ENCODE results near the gene MUC2. TPM values are rescaled to one million over a fixed set of nuclear protein-coding genes. Genes with fewer than 3 reads are reported as not detected.

MUC2 gene
- total RNA-seq, 4 donors from 2014 or later, result 0.04 TPM; not detected in 3

- TF ChIP-seq CTCF (IDR thresholded peaks at IDR 0.05) (no peak), POLR2A (IDR thresholded peaks at IDR 0.05) (no peak)
- 72 to 73% methylated on average over 2 to 6 of the region's 14 CpGs for WGBS, 2 donors
- Histone ChIP-seq H3K4me1 (peaks cover 0 to 21% (median 3%) of the 10 kb centered on the region in 3 donors), H3K36me3 (no peaks in the 10 kb centered on the region), H3K27ac (no peak overlapping the region), H3K4me3 (no peak overlapping the region), H3K9me3 (no peaks in the 10 kb centered on the region), H3K27me3 (peaks cover 0 to 42% (median 0%) of the 10 kb centered on the region in 4 donors)
- DNase-seq, result no peak
- intact Hi-C loops (cut with DNase I), result no loop called here
These were observed 7.7 kb downstream of the MUC2 start for GRCh38 chr11:1082346-1082727.

- WGBS, 2 donors, result 70% methylated on average over 2 of the region's 33 CpGs; no CpG with 5 or more reads in 1 of the 2 donors
- Histone ChIP-seq H3K4me3 (no peak overlapping the region), H3K4me1 (peaks cover 0 to 21% (median 3%) of the 10 kb centered on the region in 3 donors), H3K27me3 (peaks cover 0 to 39% (median 0%) of the 10 kb centered on the region in 4 donors), H3K36me3 (no peaks in the 10 kb centered on the region), H3K9me3 (no peaks in the 10 kb centered on the region), H3K27ac (no peak overlapping the region)
- intact Hi-C loops (cut with DNase I), result no loop called here
- DNase-seq, result no peak
- TF ChIP-seq POLR2A (IDR thresholded peaks at IDR 0.05) (no peak), CTCF (IDR thresholded peaks at IDR 0.05) (no peak)
These were observed 8.3 kb downstream of the MUC2 start for GRCh38 chr11:1082728-1083620.

DNA sequence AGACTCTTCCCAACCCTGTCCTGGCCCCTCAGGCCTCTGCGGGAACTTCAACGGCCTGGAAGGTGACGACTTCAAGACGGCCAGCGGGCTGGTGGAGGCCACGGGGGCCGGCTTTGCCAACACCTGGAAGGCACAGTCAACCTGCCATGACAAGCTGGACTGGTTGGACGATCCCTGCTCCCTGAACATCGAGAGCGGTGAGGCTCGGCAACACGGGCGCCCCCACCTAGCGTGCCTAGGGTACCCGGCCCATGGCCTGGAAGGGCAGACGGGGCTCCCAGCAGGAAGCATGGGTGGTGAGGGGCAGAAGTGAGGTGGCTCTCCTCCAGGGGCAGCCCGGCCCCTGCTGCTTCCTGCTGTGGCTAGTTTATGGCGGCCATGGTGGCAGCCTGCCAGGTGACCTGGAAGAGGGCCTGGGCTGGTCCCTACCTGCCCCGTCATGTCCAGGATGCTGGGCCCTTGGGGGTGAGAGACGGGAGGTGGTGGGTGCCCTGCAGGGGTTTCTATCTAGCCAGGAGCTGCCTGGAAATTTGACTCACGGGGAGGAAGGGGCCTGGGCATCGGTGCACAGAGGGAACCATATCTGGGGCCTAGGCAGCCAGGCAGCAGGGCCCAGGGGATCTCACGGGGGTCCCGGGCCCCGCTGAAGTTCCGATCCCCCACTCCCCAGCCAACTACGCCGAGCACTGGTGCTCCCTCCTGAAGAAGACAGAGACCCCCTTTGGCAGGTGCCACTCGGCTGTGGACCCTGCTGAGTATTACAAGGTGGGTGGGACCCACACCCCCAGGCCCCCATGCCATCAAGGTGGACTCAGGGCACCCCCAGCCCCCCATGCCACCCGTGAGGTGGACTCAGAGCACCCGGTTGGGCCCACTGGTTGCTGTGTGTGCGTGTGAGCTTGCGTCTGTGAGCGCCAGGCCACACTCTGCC is 9.2 kb downstream of the MUC2 start:
- H3K27me3 ChIP-seq, result peaks cover 0 to 39% (median 0%) of the 10 kb centered on the region in 4 donors
- no peaks in the 10 kb centered on the region for H3K9me3 ChIP-seq
- WGBS, 2 donors, result 38 to 86% methylated on average over 7 to 14 of the region's 34 CpGs
- H3K27ac ChIP-seq, result no peak overlapping the region
- DNase-seq, result no peak
- no peak overlapping the region for H3K4me3 ChIP-seq
- H3K36me3 ChIP-seq, result no peaks in the 10 kb centered on the region
- peaks cover 0 to 21% (median 3%) of the 10 kb centered on the region in 3 donors for H3K4me1 ChIP-seq
- TF ChIP-seq CTCF (IDR thresholded peaks at IDR 0.05), result no peak
- TF ChIP-seq POLR2A (IDR thresholded peaks at IDR 0.05), result no peak
- intact Hi-C loops (cut with DNase I), result no loop called here

GRCh38 chr11:1084561-1085439 is 10.1 kb downstream of the MUC2 start:
- Histone ChIP-seq H3K9me3 (no peaks in the 10 kb centered on the region), H3K27me3 (peaks cover 0 to 39% (median 0%) of the 10 kb centered on the region in 4 donors), H3K36me3 (no peaks in the 10 kb centered on the region), H3K27ac (no peak overlapping the region), H3K4me3 (no peak overlapping the region), H3K4me1 (peaks cover 0 to 21% (median 3%) of the 10 kb centered on the region in 3 donors)
- intact Hi-C loops (cut with DNase I), result no loop called here
- TF ChIP-seq CTCF (IDR thresholded peaks at IDR 0.05), result no peak
- no peak for TF ChIP-seq POLR2A (IDR thresholded peaks at IDR 0.05)
- no peak for DNase-seq
- 25 to 66% methylated on average over 2 to 7 of the region's 49 CpGs for WGBS, 2 donors
